DMS79 treated with DMSO at 0.1 percent for 48 hours (cell line): ENCODE data around the gene GPR34.

Experiments
- DNase-seq: peaks from one replicate; lab custom pipeline; 2025; lab: John Stamatoyannopoulos, UW

GPR34 gene

DNA sequence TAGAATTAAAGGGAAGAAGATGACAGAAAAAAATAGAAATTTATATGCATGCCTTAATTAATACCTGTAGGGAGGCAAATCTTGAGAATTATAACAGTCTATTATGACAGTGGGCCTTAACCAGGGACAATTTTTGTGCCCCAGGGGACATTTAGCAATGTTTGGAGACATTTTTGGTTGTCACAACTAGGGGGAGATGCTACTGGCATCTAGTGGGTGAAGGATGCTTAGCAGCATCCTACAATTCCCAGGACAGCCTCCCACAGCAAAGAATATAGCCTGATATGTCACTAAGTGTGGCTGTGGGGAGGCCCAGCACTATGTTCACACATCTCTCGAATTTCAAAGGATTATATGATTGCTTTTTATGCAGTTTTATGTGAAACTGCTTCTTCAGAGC lies 45.8 kb downstream of the GPR34 start:
- no peak for DNase-seq

DNA sequence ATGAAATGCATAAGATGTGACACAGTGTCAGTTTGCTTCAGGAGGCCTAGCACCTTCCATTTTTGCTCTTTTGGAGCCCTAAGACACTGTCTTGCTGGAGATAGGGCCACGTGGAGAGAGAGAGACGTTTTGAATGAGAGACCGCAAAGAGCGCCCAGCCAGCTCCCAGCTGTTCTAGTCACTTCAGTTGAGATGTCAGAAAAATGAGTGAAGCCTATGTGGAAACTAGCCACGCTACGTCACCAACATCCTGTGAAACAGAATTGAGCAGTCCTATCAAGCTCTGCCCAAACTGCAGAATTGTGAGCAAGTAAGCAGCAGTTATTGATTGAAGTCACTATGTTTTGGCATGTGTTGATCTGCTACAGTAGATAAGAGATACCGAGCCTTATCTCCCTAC lies 48.3 kb downstream of the GPR34 start:
- DNase-seq: no peak

DNA sequence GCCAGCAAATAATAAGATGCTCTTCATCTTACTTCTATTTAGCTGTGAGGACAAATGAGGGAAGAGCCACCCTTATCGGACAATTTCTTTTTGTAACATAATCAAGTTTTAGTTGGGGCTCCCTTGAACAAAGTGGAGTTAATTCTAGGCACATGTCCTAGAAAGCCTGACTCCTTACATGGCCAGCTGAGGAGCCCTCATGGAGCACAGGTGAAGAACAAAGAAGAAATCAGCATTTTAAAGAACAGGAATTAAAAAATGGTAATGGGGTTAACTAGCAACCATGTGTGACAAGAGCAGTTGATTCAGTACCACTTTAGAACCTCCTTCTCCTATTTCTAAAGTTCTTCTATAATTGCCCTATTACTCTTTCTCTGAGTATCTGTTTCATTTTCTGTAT lies 51.1 kb downstream of the GPR34 start:
- no peak for DNase-seq
